ENCODE data around the gene FGF8.

GRCh38 chr10:101789686-101790085, 13.8 kb upstream of the FGF8 start:
- TF ChIP-seq CTCF (IDR thresholded peaks at IDR 0.05) = no peak
- TF ChIP-seq POLR2A (IDR thresholded peaks at IDR 0.05) = no peak
